Keratinocyte (primary cell): ENCODE data around the gene DDR2.

Experiments used
- EZH2 ChIP-seq: IDR thresholded peaks from one replicate; pipeline ENCODE4 v1.6.1; 2012; ENCODE audit warnings: inconsistent platforms, mild to moderate bottlenecking, low read length, moderate library complexity
- TF ChIP-seq, protein P1 (sequence below), 3 experiments: IDR thresholded peaks in 1 of 3; conservative IDR thresholded peaks in 1 of 3; optimal IDR thresholded peaks in 1 of 3; 2 replicates in 2 of 3; 3 replicates in 1 of 3; pipeline versions ENCODE3 to v1.5.1; 2011; ENCODE audit warnings: low read length in 3 of 3, mild to moderate bottlenecking in 3 of 3, moderate library complexity in 2 of 3, control low read depth in 1 of 3, inconsistent platforms in 1 of 3; ENCODE audit not compliant: insufficient read depth in 2 of 3; ENCODE audit errors: extremely low read depth in 1 of 3

DNA sequence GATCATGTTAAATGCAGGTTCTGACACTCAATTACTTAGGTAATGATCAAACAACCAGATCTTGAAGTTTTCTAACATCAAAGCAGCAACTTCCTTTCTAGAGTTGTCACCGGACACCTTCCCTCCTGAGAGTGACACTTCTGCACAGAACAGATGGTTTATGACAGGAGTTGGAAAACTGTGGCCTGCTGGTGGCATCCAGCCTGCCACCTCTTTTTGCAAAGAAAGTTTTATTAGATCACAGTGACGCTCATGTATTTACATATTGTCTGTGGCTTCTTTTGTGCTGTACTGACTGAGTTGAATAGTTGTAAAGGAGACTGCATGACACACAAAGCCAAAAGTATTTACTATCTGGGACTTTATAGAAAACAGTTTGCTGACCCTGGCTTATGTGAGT lies 28.3 kb downstream of the DDR2 start:
- no peak for TF ChIP-seq EZH2
- TF ChIP-seq, protein P1, sequence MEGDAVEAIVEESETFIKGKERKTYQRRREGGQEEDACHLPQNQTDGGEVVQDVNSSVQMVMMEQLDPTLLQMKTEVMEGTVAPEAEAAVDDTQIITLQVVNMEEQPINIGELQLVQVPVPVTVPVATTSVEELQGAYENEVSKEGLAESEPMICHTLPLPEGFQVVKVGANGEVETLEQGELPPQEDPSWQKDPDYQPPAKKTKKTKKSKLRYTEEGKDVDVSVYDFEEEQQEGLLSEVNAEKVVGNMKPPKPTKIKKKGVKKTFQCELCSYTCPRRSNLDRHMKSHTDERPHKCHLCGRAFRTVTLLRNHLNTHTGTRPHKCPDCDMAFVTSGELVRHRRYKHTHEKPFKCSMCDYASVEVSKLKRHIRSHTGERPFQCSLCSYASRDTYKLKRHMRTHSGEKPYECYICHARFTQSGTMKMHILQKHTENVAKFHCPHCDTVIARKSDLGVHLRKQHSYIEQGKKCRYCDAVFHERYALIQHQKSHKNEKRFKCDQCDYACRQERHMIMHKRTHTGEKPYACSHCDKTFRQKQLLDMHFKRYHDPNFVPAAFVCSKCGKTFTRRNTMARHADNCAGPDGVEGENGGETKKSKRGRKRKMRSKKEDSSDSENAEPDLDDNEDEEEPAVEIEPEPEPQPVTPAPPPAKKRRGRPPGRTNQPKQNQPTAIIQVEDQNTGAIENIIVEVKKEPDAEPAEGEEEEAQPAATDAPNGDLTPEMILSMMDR (optimal IDR thresholded peaks at IDR 0.05 in 1 of 3, IDR thresholded peaks at IDR 0.05 in 1 of 3, conservative IDR thresholded peaks at IDR 0.05 in 1 of 3; ENCODE audit: extremely low read depth in 1 of 3, insufficient read depth in 2 of 3, low read length in 3 of 3): no peak
